GM19043 (cell line): ENCODE measurements around the gene CCDC51.
"Not testable (repeated sequence)": the region's sequence is repeated elsewhere in the genome, so short reads cannot be mapped to it uniquely, and the experiment has no call there.

Experiments
- ATAC-seq: cut with Tn5 transposase; IDR thresholded peaks from one replicate; pipeline ENCODE4 v1.9.1; 2021; ENCODE audit warnings: low read depth; ENCODE audit not compliant: unreplicated experiment

CCDC51 gene

DNA sequence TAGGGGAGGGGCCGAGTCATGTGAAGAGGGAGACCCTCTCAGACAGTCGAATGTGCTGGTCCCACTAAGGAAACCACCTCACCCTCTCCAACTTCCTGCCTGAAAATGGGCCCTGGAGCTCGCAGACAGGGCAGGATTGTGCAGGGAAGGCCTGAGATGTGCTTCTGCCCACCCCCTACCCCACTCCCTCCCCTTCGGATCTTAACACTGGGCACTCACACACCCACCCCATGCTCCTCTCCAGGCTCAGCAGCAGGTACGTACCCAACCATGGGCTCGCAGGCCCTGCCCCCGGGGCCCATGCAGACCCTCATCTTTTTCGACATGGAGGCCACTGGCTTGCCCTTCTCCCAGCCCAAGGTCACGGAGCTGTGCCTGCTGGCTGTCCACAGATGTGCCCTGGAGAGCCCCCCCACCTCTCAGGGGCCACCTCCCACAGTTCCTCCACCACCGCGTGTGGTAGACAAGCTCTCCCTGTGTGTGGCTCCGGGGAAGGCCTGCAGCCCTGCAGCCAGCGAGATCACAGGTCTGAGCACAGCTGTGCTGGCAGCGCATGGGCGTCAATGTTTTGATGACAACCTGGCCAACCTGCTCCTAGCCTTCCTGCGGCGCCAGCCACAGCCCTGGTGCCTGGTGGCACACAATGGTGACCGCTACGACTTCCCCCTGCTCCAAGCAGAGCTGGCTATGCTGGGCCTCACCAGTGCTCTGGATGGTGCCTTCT is 26.6 kb upstream of the CCDC51 start:
- ATAC-seq = no peak

DNA sequence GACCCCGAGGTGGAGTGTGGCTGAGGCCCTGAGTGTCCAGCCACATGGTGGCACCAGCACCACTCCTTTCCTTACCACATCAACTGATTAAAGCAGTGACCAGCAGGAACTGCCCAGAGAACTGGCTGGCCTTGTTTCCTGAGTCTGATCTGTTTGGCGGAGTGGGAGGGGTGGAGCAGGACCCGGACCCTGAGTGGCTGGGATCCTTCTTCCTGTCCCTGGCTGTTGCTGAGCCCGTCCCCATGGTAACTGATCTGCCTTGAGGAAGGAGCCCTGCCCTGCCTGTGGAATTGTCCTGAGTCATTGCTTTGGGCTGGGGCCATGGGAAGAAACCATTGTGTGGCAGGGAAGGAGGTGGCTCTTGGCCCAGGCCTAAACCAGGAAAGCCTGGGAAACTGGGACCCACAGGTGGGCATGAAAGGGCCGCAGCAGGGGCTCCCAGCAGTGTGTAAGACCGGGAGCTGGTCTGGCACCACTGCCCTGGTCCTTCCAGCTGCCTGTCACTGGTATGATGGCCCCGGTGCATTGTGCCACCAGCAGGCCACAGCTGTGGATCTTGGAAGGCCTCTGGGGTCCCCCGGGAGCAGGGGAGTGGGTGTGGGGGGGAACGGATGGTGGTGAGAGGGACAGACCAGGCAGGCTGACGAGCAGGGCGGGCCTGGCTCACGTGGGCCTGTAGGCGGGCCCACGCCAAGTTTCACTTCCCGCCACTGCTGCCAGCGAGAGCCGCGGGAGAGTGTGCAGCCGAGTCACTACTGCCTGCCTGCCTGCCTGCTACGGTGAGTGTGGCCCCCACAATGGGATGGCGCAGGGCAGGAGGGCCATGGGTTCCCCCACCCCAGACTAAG is 25.8 kb upstream of the CCDC51 start:
- peak; percentile 80 for ATAC-seq

DNA sequence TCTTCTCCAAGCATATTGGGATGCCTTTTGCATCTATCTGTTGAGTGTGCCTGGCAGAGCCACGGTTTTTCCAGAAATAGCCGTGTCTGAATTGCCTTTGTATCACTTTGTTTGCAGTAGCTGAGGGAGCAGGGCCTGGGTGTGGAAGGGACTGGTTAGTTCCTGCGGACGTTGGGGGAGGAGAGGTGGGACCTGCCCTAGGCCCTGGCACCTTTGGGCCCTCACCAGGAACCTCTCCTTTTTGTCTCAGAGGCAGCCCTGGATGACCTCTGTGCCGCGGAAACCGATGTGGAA is 25.3 kb upstream of the CCDC51 start:
- ATAC-seq = no peak

DNA sequence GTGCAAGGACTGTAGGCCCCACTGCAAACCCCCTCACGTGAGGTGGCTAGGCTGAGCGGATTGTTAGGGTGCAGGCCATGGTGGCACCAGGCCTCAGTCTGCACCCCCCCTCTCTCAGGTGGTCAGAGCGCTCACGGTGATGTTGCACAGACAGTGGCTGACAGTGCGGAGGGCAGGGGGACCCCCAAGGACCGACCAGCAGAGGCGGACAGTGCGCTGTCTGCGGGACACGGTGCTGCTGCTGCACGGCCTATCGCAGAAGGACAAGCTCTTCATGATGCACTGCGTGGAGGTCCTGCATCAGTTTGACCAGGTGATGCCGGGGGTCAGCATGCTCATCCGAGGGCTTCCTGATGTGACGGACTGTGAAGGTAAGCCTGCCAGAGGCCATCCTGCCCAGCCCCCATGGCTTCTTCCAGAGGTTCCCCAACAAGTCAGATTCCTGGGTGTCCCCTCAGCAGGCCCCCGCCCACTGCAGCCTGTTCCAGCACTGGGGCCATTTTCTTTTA is 24.8 kb upstream of the CCDC51 start:
- no peak for ATAC-seq

DNA sequence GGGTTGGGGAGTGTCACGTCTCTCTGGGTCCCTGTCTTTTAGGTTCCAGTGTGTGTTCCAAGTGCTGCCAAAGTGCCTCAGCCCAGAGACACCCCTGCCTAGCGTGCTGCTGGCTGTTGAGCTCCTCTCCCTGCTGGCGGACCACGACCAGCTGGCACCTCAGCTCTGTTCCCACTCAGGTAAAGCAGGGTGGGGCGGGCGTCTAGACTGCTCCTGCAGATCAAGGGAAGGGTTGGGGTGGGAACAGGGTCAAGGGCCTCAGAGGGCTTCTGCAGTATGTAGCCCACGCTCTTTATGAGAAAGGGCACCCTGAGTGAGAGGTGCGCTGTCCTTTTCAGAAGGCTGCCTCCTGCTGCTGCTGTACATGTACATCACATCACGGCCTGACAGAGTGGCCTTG is 23.8 kb upstream of the CCDC51 start:
- ATAC-seq = no peak

DNA sequence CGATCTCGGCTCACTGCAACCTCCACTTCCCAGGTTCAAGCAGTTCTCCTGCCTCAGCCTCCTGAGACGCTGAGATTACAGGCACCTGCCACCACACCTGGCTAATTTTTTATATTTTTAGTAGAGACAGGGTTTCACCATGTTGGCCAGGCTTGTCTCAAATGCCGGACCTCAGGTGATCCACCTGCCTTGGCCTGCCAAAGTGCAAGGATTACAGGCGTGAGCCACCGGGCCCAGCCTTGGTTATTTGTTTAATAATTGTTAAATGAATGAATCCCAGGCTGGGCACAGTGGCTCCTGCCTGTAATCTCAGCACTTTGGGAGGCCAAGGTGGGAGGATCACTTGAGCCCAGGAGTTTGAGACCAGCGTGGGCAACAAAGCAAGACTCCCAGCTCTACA is 21.8 kb upstream of the CCDC51 start:
- not testable (repeated sequence) for ATAC-seq

DNA sequence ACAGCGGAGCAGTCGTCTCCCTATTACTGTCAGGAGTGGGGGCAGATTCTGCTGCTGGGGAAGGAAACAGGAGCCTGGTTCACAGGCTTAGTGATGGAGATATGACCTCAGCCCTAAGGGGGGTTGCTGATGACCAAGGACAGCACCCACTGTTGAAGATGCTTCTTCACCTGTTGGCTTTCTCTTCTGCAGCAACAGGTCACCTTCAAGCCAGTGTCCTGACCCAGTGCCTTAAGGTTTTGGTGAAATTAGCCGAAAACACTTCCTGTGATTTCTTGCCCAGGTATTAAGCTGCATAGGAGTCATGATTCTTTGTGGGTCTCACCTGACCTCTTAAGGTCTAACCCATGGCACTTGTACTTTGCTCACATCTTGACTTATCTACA is 20.6 kb upstream of the CCDC51 start:
- no peak for ATAC-seq

DNA sequence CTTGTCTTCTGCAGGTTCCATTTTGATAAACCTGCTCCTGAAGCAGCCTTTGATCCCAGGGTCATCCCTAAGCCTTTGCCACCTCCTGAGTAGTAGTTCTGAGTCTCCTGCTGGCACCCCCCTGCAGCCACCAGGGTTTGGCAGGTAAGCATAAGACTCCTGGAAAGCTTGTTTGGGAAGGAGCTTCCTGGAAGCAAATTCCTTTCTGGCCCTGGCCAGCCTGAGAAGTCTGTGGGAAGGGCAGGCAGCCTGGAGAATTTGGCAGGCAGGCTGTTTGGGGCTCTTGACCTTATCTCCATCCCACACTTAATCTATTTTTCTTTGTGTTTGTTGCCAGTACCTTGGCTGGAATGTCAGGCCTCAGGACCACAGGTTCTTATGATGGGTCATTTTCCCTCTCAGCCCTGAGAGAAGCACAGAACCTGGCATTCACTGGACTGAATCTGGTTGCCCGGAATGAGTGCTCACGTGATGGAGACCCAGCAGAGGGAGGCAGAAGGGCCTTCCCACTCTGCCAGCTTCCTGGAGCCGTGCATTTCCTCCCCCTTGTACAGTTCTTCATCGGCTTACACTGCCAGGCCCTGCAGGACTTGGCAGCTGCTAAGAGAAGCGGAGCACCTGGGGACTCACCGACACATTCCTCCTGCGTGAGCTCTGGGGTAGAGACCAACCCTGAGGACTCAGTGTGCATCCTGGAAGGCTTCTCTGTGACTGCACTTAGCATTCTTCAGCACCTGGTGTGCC is 20.0 kb upstream of the CCDC51 start:
- ATAC-seq = no peak

DNA sequence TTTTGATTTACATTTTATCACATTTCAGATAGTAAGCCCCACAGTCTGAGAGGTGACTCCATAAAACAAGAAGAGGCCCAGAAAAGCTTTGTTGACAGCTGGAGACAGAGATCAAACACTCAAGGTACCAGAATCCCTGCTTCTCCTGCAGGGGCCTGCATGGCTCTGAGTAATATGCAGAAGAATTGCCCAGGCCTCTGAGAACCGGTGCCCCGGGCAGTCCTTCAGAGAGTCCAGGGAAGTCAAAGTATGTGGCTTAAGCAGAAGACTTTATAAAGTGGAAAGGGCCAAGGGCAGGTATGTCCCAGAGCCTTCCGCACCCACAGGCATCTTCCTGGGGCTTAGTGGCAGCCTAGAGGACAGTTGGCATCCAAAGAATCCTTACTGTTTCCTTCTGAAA is 19.4 kb upstream of the CCDC51 start:
- ATAC-seq = no peak

DNA sequence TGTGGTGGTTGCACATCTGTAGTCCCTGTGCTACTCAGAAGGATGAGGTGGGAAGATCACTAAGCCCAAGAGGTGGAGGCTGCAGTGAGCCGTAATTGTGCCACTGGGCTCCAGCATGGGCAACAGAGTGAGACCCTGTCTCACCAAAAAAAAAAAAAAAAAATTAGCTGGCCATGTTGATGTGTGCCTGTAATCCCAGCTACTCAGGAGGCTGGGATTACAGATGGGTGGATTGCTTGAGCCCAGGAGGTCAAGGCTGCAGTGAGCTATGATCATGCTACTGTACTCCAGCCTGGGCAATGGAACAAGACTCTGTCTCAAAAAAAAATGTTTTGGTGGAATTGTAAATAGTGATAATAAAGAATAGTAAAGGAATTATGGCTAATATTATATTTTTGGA is 16.5 kb upstream of the CCDC51 start:
- ATAC-seq = no peak

DNA sequence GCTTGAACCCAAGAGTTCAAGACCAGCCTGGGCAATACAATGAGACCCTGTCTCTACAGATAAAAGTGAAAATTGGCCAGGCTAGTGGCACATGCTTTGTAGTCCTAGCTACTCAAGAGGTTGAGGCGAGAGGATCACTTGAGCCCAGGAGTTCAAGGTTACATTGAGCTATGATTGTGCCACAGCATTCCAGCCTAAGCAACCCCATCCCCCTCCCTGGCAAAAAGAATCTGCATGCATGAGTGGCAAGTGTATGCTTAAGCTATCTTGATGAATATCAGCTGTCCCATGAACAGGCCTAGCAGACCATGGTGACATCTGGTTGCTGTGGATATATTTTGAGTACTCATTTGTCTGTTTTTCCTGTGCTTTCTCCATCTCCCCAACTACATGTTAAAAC is 11.4 kb upstream of the CCDC51 start:
- no peak for ATAC-seq

DNA sequence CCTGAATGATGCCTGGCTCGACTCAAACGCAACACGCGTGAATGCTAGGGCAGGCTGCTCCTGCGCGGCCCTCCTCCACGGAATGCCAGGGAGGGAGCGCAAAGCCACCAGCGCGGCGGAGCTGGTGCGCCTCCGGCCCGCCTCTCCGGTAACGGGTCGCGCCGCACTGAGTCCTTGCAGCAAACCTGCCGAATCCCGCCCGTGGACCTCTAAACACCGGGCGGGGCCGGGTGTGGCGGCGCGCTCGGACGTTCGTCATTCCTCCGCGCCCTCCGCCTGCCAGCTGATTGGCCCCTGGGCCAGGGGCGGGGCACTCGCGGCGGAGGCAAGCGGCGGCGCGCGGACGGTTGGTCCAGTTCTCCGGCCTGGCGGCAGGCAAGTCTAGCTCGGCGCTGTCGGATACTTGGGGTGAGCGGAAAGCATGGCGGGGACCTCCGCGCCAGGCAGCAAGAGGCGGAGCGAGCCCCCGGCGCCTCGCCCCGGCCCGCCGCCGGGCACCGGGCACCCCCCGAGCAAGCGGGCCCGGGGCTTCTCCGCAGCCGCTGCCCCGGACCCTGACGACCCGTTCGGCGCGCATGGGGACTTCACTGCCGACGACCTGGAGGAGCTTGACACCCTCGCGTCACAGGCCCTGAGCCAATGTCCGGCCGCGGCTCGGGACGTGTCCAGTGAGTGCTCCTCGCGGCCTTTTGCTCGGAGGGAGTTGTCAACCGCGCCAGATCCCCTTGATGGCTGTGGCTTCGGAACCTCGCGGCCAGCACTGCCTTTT is 6.7 kb upstream of the CCDC51 start, which contains the start of gene ATRIP:
Gene ATRIP, plus strand, starts transcription at position 313 of the 769 bp plus-strand sequence. Its CDS starts 109 bp downstream, at position 422.
- peak; percentile 94 for ATAC-seq

DNA sequence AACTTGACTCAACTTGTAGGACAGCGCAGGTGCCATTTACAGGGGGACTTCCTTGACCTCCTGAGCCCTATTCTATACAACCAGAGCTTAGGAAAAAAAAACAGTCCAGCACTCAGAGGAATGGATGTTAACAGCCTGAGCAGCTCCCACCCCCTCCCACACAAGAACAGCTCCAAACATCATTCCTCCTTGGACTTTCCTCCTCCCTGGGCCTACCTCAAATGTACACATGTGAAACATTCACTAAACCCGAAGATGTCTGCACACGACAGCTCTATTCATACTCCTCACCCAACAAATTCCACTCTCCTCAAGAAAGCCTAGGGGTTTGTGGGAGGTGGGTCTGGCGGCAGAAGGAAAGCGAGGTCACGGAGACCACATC is 6.1 kb upstream of the CCDC51 start:
- no peak for ATAC-seq

DNA sequence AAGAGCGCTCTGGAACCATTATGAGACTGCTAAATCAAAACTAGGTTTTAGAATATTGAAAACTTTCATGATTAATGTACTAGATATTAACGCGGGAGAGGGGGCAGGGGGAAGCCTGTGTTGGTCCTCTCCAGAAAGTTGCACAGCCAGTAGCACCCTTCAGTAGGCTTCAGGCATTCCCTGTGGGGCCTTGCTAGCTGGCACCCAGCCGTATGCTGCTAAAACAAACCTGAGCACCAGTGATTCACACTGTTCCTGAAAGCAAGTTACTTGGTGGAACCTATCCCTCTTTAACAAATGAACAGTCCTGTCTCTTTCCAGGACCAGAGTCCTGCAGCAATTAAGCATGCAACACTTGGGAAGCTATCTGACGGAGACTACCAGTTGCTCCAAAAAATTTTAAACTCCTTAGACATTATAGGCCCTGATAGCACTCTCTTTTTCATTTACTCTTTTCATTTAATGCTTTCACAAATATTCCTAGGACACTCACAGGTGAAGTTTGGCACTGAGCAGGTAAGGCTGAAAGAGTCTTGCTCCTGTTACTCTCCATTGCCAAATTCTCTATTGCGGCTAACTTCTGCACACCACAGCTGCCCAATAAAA is 5.5 kb upstream of the CCDC51 start:
- no peak for ATAC-seq

DNA sequence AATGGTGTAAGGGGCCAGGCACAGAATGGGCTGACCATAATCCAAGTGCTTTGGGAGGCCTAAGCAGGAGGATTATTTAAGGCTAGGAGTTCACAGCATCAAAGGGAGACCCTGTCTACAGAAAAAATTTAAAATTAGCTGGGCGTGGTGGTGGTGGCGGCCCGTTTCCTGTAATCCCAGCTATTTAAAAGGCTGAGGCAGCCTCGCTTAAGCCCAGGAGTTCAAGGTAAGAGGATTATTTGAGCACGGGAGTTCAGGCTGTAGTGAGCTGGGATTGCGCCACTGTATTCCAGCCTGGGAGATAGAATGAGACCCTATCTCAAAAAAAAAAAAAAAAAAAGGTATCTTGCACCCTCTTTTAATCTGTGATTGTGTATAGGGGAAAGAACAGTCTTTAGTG is 2.0 kb upstream of the CCDC51 start:
- no peak for ATAC-seq

DNA sequence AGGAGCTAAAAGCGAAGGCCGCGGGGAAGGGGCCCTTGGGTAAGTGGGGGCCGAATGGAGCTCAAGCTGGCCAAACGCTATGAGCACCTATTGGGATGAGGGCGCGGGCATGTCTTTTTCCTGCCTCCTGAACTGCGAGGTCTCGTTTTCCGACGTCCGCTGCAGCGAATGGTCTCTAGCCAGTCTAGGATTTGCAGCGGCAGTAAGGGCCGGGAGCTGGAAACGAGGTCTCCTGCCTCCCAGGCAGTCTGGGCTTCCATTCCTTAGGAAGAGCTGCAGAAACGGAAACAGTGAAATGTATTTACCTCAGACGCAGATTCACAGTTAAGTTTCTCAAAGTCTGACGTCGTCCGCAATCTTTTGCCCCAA is 655 bp upstream of the CCDC51 start:
- no peak for ATAC-seq

DNA sequence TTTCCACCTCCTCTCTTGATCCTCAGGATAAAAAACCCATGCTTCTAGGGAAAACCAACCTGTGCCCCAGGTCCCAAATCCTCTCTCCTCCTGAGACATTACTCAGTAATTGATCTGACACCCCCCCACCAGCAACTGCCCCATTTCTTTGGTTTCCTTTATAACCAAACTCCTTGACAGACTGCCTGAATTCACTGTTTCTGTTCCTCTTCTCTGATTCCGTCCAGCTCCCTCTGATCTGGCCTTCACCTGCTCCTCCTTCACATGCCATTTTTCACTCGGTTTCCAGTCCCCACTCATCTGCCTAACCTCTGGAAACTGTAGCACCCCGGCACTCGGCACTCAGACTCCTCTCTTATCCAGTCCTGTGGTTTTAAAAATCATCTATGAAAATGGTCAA is 2.1 kb downstream of the CCDC51 start:
- ATAC-seq = no peak

DNA sequence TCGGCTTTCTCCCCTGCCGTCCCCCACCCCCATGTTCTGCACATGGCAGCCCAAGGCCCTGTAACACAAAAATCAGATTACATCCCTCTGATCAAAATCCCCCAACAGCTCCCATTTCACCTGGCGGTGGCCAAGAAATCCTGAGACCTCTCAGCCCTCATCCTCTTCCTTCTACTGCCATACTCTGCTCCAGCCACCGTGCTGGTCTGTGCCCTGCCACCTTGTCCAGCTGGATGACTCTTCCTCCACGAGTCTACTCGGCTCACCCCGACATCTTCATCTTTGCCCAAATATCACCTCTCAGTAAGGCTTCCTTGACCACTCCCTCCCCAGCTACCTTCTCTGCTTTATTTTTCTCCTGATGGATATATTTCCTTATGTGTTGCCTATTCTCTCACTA is 3.1 kb downstream of the CCDC51 start:
- ATAC-seq = no peak

DNA sequence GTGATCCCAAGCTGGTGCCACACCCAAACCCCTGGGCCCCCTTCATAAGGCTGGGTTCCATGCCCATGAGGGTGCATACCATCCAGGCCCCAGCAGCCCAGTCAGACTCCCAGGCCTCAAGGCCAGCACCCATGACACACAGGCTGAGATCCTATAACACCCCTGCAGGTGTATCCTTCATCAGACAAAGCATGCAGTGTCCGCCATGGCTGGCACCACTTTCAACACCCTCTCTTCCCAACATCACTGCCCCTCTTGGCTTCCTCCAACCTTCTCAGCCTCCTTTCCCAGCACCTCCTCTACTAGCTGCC is 3.5 kb downstream of the CCDC51 start:
- no peak for ATAC-seq

DNA sequence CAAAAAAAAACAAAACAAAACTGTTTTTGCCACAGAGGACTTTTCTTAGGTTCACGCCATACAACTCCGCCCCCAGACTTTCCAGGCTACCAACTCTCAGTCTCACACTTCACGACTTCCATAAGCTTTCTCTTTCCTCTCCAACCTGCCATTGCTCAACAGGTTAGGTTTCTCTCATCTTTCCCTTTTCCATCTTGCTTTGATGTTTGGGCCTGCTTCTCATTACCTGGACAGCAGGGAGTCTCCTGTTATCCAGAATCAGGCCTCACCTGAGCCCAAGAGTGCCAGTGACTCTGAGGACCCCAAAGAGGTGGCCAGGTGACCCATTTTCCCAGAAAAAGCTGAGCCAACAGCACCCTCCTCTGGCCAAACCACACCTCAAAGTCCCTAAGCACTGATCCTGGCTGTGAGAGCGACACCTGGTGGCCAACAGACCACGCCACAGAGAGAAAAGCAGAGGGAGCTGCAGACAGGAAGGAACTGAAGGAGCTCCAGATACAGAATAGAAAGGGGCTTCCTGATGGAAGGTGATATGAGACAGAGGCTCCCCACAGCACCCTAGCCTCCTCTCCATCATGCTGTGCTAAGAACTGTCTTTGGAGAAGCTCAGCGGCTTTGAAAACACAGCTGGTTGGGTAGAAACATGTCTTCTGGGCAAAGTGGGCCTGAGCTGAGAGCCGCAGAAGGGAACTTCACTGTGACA is 4.0 kb downstream of the CCDC51 start:
- no peak for ATAC-seq
